Stomach smooth muscle (tissue), 2 donors: ENCODE data around the gene CHST12.

Experiments
- H3K27ac ChIP-seq: one replicate; pipeline ENCODE4 v1.7.0; 2013; ENCODE audit warnings: mild to moderate bottlenecking, low read length, inconsistent platforms
- H3K27me3 ChIP-seq, 2 donors: one replicate each; pipeline ENCODE4 v1.7.0; 2013; ENCODE audit warnings: low read length in 2 of 2; ENCODE audit not compliant: insufficient read depth in 2 of 2, control insufficient read depth in 1 of 2
- H3K36me3 ChIP-seq, 2 donors: one replicate each; pipeline ENCODE4 v1.7.0; 2013; ENCODE audit warnings: low read length in 2 of 2; ENCODE audit not compliant: control insufficient read depth in 2 of 2, insufficient read depth in 2 of 2
- H3K4me1 ChIP-seq: one replicate; pipeline ENCODE4 v1.7.0; 2013; ENCODE audit warnings: low read length; ENCODE audit not compliant: control insufficient read depth, insufficient read depth
- H3K4me3 ChIP-seq, 2 donors: one replicate each; pipeline ENCODE4 v1.7.0; 2013; ENCODE audit warnings: low read length in 2 of 2
- H3K9ac ChIP-seq, 2 donors: one replicate each; pipeline ENCODE4 v1.7.0; 2013; ENCODE audit warnings: low read length in 2 of 2, mild to moderate bottlenecking in 1 of 2
- H3K9me3 ChIP-seq, 2 donors: one replicate each; pipeline ENCODE4 v1.7.0; 2013; ENCODE audit warnings: low read length in 2 of 2; ENCODE audit not compliant: control insufficient read depth in 2 of 2
- donor health status: healthy.
- donor health status: Pancreatic carcinoma.

Gene CHST12

DNA sequence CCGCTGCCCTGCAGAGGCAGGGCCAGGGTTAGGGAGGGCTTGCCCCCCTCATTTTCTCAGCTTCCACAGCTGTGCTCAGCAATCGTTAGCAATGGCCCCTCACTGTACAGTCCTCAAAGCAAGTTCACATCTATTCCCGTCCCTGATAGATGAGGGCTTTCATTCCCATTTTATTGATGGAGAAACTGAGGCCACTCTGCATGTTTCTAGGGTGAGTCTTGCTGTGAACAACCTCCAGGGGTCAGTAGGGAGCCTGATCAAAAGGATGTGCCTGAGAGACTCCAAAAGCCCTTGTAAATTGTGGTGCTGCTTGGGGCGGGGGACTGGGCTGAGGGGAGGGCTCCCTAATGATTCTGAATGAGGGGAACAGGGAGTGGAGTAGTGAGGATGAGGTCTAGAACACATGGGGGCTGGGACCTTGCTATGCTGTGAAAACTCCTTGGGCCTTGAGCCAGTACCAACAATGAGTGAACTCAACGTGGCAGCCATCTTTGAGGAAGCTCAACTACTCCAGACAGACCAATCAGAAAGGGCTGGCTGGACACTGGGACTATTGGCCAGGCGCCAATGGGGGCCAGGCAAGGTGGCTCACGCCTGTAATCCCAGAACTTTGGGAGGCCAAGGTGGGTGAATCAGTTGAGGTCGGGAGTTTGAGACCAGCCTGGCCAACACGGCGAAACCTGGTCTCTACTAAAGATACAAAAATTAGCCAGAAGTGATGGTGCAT is 79.5 kb downstream of the CHST12 start:
- H3K9ac ChIP-seq: no peak overlapping the region

DNA sequence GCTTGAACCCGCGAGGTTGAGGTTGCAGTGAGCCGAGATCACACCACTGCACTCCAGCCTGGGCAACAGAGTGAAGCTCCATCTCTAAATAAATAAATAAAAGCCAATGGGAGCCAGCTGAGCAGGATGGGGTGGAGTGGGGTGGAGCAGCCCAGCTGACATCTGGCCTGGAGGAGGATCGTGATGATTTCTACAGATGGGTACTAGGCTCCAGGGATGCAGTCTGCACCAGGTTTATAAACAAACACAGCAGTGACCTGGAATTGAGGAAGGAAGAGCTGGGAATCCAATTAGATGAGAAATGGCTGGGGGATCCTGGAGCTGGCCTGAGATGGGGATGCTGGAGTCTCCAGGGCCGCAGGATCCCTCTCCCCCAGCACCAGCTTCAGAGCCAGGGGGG is 80.1 kb downstream of the CHST12 start:
- no peak overlapping the region for H3K27ac ChIP-seq
- H3K9ac ChIP-seq: no peak overlapping the region
- no peak overlapping the region for H3K4me3 ChIP-seq
- H3K4me1 ChIP-seq: peaks cover 22% of the 10 kb centered on the region
- no peaks in the 10 kb centered on the region for H3K36me3 ChIP-seq
- peaks cover 0 to 9% of the 10 kb centered on the region in 2 donors for H3K9me3 ChIP-seq
- H3K27me3 ChIP-seq: peaks cover 20 to 23% of the 10 kb centered on the region in 2 donors

More for the DNA sequence above, 79.5 kb downstream of the CHST12 start:
- Histone ChIP-seq H3K27ac (no peak overlapping the region), H3K4me3 (no peak overlapping the region), H3K9me3 (peaks cover 0 to 9% of the 10 kb centered on the region in 2 donors), H3K36me3 (no peaks in the 10 kb centered on the region), H3K4me1 (peaks cover 22% of the 10 kb centered on the region), H3K27me3 (peaks cover 21 to 25% of the 10 kb centered on the region in 2 donors)

DNA sequence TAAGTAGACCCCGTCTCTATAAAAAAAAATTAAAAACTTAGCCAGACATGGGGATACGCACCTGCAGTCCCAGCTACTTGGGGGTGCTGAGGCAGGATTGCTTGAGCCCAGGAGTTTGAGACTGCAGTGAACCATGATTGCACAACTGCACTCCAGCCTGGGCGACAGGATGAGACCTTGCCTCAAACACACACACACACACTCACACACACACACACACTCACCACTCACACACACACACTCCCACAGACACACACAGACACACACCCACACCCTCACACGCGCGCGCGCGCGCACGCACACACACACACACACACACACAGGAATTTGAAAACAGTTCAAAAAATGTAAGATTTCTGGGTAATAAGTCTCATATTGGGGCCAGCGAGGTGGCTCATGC is 81.5 kb downstream of the CHST12 start:
- Histone ChIP-seq H3K36me3 (no peaks in the 10 kb centered on the region), H3K9ac (no peak overlapping the region), H3K27me3 (peaks cover 12 to 19% of the 10 kb centered on the region in 2 donors), H3K4me3 (no peak overlapping the region), H3K27ac (no peak overlapping the region), H3K9me3 (peaks cover 0 to 9% of the 10 kb centered on the region in 2 donors), H3K4me1 (peaks cover 17% of the 10 kb centered on the region)

DNA sequence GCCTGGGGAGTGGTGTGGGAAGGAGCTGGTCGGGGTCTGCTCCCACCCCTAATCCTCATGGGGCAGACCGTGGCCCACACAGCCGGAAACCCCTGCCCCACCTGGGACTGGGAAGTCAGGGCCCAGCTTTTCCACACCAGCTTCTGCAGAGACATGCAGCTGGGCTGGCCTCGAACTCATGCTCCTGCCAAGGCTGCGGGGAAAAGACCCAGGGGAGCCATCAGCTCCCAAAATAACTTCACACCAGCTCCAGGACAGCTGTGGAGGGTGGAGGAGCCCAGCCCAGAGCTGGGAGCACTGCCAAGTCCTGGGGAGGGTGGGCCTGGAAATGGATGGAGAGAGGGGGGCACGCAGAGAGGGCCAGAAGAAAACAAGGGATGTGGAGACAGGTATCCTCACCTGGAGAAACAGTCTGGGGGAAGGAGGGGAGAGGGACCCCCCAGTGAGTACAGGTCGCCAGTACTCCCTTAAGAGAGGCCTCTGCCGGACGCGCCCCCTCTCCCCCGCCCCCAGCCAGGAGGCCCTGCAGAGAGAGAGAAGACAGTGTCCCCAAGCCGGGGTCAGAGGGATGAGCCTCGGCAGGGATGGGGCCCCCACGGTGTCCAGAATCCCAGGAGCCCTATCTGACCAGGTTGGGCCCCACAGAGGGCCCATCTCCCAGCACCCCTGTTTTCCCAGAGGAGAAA is 84.3 kb downstream of the CHST12 start:
- peaks cover 3 to 14% of the 10 kb centered on the region in 2 donors for H3K27me3 ChIP-seq
- H3K9me3 ChIP-seq: peaks cover 0 to 9% of the 10 kb centered on the region in 2 donors
- no peaks in the 10 kb centered on the region for H3K36me3 ChIP-seq
- peaks cover 16% of the 10 kb centered on the region for H3K4me1 ChIP-seq
- no peak overlapping the region for H3K27ac ChIP-seq
- H3K9ac ChIP-seq: no peak overlapping the region
- H3K4me3 ChIP-seq: no peak overlapping the region

DNA sequence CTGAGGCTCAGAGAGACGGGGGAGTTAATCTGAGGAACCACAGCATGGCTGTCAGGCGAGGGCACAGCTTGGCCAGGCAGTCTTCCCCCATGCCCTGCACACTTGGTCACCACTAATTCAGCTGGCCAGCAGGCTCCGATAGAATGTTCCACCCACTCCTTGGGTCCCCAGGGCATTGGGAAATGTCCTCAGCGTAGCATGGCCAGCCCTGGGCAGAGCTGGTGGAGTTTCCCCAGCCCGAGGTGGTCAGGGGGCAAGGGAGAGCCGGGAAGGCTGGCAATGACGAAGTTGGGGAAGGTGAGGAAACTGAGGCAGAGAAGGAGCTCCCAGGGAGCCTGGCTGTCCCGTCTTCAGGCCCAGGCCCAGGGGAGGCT is 84.8 kb downstream of the CHST12 start:
- H3K9ac ChIP-seq: no peak overlapping the region
- peaks cover 3 to 9% of the 10 kb centered on the region in 2 donors for H3K27me3 ChIP-seq
- no peaks in the 10 kb centered on the region for H3K36me3 ChIP-seq
- peaks cover 0 to 5% of the 10 kb centered on the region in 2 donors for H3K9me3 ChIP-seq
- peaks cover 16% of the 10 kb centered on the region for H3K4me1 ChIP-seq
- H3K27ac ChIP-seq: no peak overlapping the region
- H3K4me3 ChIP-seq: no peak overlapping the region

DNA sequence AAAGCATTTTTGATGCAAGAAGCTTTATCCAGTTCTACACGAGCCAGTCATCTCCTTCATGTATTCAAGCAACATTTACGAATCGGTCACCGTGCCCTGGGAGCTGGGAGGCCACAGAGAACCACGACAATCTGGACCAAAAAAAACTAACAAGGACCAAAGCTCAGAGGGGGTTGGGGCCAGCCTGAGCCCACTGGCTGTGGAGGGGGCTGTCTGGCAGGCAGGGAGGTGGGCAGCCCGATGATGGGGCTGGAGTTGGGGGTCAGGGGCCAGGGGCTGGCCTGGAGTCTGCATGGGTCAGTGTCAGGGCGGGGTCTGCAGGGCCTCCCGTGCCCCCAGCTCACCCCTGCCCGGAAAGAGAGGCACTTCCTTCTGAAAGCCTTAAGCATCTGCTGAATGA is 85.3 kb downstream of the CHST12 start:
- Histone ChIP-seq H3K27ac (no peak overlapping the region), H3K36me3 (no peaks in the 10 kb centered on the region), H3K4me1 (peaks cover 16% of the 10 kb centered on the region), H3K27me3 (peaks cover 3 to 8% of the 10 kb centered on the region in 2 donors), H3K9me3 (peaks cover 0 to under 1% of the 10 kb centered on the region in 2 donors), H3K9ac (no peak overlapping the region), H3K4me3 (no peak overlapping the region)

DNA sequence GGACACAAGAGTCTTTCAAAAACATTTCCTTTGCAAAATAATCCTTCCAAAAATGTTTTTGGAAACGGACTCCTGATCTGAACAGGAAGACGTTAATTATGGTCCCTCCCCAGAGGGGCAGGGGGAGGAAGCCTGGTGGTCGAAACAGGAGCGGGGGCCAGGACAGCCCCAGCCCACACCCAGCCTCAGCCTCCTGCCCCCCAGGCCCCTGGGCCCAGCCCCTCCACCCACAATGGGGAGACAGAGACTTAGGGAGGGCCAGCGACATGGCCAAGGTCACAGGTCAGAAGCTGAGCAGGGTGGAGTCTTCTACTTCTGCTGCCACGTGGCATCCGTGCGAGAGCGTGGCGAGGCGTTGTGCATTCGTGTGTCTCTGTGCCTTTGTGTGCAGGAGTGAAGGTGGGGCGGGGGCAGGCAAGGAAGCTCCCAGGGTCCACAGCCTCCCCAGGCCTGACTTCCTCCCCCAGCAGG is 86.8 kb downstream of the CHST12 start:
- Histone ChIP-seq H3K4me1 (peaks cover 18% of the 10 kb centered on the region), H3K4me3 (no peak overlapping the region), H3K9ac (no peak overlapping the region), H3K9me3 (no peaks in the 10 kb centered on the region), H3K27me3 (peaks cover 0 to 6% of the 10 kb centered on the region in 2 donors), H3K36me3 (no peaks in the 10 kb centered on the region), H3K27ac (no peak overlapping the region)

DNA sequence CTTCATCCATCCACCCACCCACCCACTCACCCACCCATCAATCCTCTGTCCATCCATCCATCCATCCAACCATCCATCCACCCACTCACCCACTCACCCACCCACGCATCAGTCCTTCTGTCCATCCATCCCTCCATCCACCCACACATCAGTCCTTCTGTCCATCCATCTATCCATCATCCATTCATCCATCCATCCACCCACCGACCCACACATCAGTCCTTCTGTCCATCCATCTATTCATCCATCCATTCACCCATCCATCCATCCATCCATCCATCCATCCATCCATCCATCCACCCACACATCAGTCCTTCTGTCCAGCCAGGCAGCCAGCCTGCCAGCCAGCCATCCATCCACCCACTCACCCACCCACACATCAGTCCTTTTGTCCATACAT is 88.6 kb downstream of the CHST12 start:
- peaks cover 18% of the 10 kb centered on the region for H3K4me1 ChIP-seq
- H3K9ac ChIP-seq: no peak overlapping the region
- H3K4me3 ChIP-seq: no peak overlapping the region
- no peaks in the 10 kb centered on the region for H3K9me3 ChIP-seq
- no peak overlapping the region for H3K27ac ChIP-seq
- no peaks in the 10 kb centered on the region for H3K36me3 ChIP-seq
- H3K27me3 ChIP-seq: peaks cover 5 to 6% of the 10 kb centered on the region in 2 donors

DNA sequence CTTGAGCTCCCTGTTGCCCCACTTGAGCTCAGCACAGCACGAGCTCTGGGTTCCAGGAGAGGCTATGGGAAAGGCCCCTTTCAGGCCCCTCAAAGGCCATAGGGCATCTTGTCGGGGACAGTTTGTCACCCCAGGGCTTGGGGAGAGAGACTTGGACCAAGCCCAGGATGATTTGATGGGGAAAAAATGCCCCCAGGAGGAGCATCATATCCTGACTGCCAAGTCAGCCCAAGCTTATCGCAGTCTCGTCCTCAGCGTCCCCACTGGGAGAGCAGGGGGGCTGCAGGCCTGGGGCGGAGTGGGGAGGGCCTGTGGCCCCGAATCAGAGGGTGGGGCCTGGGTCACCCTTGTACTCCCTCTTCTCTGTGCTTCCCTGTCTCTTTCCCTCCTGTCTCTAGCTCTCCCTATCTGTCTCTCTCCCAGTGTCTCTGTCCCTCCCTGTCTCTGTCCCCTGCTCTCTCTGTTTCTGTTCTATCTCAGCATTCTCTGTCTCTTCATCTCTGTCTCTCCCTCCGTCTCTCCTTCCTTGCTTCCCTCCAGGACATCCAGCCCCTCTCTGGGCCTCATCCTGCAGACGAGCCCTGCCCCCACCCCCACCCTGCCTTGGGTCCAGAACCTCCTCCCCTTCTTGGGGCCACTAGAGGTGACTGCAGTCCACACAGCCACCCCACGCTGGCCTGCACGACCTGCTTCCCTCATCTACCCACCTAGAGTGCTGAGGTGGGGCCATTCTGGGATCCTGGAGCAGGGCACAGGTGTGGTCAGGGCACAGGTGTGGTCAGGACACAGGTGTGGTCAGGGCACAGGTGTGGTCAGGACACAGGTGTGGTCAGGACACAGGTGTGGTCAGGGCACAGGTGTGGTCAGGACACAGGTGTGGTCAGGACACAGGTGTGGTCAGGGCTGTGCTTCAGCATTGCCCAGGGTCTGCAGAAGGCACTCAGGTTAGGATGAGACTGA is 90.1 kb downstream of the CHST12 start:
- Histone ChIP-seq H3K36me3 (no peaks in the 10 kb centered on the region), H3K9ac (no peak overlapping the region), H3K4me1 (peaks cover 10% of the 10 kb centered on the region), H3K27me3 (peaks cover 9 to 12% of the 10 kb centered on the region in 2 donors), H3K4me3 (no peak overlapping the region), H3K27ac (no peak overlapping the region), H3K9me3 (no peaks in the 10 kb centered on the region)
